Activated CD8-positive, alpha-beta memory T cell treated with anti-CD3 and anti-CD28 coated beads for 1 hour (primary cell): ENCODE measurements around the gene HMGN1.

ENCODE experiments used
- DNase-seq, 2 donors: peaks; one replicate each; pipeline ENCODE4 v3.0.0-alpha.2; 2020; ENCODE audit warnings: low read depth in 1 of 2; ENCODE audit errors: extremely low read depth in 1 of 2

HMGN1 gene

DNA sequence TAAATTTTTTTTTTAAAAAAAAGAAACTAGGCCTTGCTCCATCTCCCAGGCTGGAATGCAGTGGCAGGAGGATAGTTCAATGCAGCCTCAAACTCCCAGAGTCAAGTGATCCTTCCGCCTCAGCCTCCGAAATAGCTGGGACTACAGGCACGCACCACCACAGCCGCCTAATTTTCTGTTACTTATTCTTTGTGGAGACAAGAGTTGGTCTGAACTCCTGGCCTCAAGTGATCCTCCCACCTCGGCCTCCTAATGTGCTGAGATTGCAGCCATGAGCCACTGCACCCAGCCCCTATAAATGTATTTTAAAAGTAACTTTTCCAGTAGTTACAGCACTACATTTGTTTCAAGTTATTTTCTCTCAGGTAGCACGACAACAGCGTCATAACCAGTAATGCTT lies 37.7 kb downstream of the HMGN1 start:
- DNase-seq, result no peak

DNA sequence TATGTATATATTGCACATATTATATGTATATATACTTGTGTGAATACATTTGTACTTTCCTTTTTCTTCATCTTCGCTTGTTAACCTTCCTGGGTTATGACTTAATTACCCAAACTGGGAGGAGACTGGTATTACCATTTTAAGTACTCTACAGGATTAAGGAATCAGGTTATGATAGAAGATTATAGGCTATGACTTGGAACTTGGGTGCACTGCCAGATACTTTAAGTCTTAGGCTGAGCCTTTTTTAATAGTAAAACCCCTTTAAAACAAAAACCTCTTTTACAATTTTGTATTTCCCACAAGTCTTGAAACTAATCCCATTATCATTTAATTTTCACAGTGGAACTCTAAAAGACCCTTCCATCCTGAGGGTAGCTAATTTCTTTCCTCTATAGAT lies 41.4 kb downstream of the HMGN1 start:
- no peak for DNase-seq

DNA sequence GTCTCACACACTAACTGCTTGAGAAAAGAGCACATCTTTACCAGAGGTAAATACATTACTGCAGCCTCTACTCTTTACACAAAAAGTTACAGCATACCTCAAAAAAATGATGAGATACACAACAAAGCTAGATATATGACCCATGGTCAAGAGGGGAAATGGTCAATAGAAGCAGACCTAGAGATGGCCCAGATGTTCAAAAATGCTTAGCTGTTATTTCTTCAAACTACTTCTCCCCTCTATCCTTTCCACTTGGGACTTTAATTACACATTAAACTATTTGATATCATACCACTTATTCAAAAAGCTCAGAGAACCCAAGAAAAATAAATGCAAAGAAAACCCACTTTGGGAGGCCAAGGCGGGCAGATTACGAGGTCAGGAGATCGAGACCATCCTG lies 48.3 kb downstream of the HMGN1 start:
- DNase-seq, result no peak

DNA sequence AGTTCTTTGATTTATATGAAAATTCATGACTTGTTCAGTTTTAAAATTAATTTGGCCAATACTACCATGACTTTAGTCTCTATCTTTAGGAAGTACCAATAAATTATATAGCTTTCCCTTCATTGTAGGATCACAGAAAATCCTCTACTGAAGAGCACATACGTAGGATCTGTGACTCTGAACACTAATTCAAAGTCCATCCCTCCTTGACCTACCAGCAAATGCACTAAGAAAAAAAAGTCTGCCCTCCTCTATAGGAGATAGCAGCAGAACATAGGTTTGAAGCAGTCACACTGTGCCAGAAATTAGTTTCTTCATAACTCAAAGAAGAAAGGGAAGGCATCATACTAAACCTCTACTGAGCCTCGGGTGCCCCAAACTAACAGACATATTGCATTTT lies 52.0 kb downstream of the HMGN1 start:
- no peak for DNase-seq
